ENCODE results near the gene NDUFS8. TPM values are rescaled to one million over a fixed set of nuclear protein-coding genes. Genes with fewer than 3 reads are reported as not detected.

The NDUFS8 gene
- total and polyA plus RNA-seq, 2 of the 13 experiments (the other 11 are each of a cell fraction or from before 2014, with no cell fraction given) = 96.7 to 158 TPM

DNA sequence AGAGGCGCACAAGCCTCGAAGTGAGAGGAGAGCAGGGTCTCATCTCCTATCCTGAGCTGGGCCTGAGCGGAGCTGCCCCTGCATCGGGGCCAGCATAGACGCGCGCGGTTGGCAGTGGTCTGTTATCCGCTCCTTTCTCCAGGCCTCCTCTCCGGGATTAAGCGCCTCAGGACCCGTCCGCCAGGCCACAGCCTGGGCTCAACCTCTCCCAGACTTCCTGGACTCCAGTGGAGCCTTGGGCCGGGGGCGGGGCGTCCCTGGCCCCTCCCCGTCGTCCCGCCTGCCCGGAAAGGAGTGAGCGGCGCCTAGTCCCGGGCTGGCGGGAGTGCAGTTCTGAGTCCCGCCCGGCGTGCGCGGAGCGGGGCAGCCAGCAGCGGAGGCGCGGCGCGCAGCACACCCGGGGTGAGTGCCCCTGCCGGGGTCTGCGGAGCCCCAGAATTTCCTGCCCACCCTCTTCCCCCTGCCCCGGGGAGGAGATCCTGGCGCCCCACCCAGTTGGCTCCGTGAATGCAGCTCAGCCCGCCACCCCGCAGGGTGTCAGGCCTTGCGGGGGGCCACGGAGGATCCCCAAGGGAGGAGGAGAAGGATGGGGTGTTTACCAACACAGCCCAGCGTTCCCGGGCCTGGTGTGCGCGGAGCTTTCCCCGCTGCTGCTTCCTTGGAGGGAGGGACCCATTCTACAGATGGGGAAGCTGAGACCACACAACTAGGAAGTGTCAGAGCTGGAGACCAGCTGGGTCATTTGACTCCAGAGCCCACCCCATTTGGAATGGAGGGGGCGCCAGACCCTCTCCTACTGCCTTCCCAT is 8.4 kb downstream of the NDUFS8 start, which contains the start of gene TCIRG1 (continued):
- TF ChIP-seq ZNF550 (CRISPR knock-in tag; IDR thresholded peaks at IDR 0.05; ENCODE audit: borderline replicate concordance) (no peak), FOSL2 (CRISPR knock-in tag; IDR thresholded peaks at IDR 0.05) (no peak), ZKSCAN5 (CRISPR knock-in tag; IDR thresholded peaks at IDR 0.05) (no peak), ZNF30 (CRISPR knock-in tag; IDR thresholded peaks at IDR 0.05) (no peak), AGO2 (optimal IDR thresholded peaks at IDR 0.05; ENCODE audit: low read depth, low read length) (no peak), ZNF253 (CRISPR knock-in tag; IDR thresholded peaks at IDR 0.05; ENCODE audit: borderline replicate concordance) (no peak), MATR3 (CRISPR knock-in tag; IDR thresholded peaks at IDR 0.05) (no peak), ELF4 (CRISPR knock-in tag; IDR thresholded peaks at IDR 0.05; ENCODE audit: borderline replicate concordance) (no peak), TRIM24 (CRISPR knock-in tag; IDR thresholded peaks at IDR 0.05) (no peak), HOXA7 (CRISPR knock-in tag; IDR thresholded peaks at IDR 0.05) (0 out of 2 replicates have a peak, but pooled peaks have one; percentile 13), ZNF629 (CRISPR knock-in tag; conservative IDR thresholded peaks at IDR 0.05) (peak; percentile 100), HHEX (CRISPR knock-in tag; IDR thresholded peaks at IDR 0.05) (no peak), CEBPG (CRISPR knock-in tag; IDR thresholded peaks at IDR 0.05) (no peak), KDM5B (CRISPR knock-in tag; IDR thresholded peaks at IDR 0.05; ENCODE audit: borderline replicate concordance) (no peak; the same call in 1 of the 2 replicates)
- TF ChIP-seq, protein P1, sequence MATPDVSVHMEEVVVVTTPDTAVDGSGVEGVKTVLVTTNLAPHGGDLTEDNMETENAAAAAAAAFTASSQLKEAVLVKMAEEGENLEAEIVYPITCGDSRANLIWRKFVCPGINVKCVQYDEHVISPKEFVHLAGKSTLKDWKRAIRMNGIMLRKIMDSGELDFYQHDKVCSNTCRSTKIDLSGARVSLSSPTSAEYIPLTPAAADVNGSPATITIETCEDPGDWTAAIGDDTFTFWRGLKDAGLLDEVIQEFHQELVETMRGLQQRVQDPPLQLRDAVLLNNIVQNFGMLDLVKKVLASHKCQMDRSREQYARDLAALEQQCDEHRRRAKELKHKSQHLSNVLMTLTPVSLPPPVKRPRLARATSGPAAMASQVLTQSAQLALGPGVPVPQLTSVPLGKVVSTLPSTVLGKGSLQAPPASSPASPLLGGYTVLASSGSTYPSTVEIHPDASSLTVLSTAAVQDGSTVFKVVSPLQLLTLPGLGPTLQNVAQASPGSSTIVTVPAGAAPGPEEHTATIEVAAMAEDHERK (CRISPR knock-in tag; IDR thresholded peaks at IDR 0.05; ENCODE audit: low read depth) = no peak
- TF ChIP-seq, protein P2, sequence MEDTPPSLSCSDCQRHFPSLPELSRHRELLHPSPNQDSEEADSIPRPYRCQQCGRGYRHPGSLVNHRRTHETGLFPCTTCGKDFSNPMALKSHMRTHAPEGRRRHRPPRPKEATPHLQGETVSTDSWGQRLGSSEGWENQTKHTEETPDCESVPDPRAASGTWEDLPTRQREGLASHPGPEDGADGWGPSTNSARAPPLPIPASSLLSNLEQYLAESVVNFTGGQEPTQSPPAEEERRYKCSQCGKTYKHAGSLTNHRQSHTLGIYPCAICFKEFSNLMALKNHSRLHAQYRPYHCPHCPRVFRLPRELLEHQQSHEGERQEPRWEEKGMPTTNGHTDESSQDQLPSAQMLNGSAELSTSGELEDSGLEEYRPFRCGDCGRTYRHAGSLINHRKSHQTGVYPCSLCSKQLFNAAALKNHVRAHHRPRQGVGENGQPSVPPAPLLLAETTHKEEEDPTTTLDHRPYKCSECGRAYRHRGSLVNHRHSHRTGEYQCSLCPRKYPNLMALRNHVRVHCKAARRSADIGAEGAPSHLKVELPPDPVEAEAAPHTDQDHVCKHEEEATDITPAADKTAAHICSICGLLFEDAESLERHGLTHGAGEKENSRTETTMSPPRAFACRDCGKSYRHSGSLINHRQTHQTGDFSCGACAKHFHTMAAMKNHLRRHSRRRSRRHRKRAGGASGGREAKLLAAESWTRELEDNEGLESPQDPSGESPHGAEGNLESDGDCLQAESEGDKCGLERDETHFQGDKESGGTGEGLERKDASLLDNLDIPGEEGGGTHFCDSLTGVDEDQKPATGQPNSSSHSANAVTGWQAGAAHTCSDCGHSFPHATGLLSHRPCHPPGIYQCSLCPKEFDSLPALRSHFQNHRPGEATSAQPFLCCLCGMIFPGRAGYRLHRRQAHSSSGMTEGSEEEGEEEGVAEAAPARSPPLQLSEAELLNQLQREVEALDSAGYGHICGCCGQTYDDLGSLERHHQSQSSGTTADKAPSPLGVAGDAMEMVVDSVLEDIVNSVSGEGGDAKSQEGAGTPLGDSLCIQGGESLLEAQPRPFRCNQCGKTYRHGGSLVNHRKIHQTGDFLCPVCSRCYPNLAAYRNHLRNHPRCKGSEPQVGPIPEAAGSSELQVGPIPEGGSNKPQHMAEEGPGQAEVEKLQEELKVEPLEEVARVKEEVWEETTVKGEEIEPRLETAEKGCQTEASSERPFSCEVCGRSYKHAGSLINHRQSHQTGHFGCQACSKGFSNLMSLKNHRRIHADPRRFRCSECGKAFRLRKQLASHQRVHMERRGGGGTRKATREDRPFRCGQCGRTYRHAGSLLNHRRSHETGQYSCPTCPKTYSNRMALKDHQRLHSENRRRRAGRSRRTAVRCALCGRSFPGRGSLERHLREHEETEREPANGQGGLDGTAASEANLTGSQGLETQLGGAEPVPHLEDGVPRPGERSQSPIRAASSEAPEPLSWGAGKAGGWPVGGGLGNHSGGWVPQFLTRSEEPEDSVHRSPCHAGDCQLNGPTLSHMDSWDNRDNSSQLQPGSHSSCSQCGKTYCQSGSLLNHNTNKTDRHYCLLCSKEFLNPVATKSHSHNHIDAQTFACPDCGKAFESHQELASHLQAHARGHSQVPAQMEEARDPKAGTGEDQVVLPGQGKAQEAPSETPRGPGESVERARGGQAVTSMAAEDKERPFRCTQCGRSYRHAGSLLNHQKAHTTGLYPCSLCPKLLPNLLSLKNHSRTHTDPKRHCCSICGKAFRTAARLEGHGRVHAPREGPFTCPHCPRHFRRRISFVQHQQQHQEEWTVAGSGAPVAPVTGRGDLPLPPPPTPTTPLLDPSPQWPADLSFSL (CRISPR knock-in tag; IDR thresholded peaks at IDR 0.05) = no peak
- TF ChIP-seq, protein P3, sequence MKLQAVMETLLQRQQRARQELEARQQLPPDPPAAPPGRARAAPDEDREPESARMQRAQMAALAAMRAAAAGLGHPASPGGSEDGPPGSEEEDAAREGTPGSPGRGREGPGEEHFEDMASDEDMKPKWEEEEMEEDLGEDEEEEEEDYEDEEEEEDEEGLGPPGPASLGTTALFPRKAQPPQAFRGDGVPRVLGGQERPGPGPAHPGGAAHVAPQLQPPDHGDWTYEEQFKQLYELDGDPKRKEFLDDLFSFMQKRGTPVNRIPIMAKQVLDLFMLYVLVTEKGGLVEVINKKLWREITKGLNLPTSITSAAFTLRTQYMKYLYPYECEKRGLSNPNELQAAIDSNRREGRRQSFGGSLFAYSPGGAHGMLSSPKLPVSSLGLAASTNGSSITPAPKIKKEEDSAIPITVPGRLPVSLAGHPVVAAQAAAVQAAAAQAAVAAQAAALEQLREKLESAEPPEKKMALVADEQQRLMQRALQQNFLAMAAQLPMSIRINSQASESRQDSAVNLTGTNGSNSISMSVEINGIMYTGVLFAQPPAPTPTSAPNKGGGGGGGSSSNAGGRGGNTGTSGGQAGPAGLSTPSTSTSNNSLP (IDR thresholded peaks at IDR 0.05; ENCODE audit: low read depth, low read length) = no peak
